Heart right ventricle (tissue), 16 donors: ENCODE measurements around the gene AMELX. TPM values are rescaled to one million over a fixed set of nuclear protein-coding genes. Genes with fewer than 3 reads are reported as not detected.
A peak's percentile ranks its signal among the peaks of the same experiment; 100 is the strongest.

ENCODE experiments used
- ATAC-seq, 8 donors: fragments of 200-7000 bp; cut with Tn5 transposase; one replicate each; pipeline ENCODE4 v1.9.1; 2020; ENCODE audit warnings: mild to moderate bottlenecking in 8 of 8, moderate library complexity in 8 of 8, moderate number of reproducible peaks in 1 of 8
- DNase-seq, 2 donors: peaks; one replicate each; pipeline ENCODE4 v3.0.0-alpha.2; 2020
- H3K27ac ChIP-seq, 10 donors: fragments of 200-600 bp; sonication (generic) in 2 of 10; one replicate each; pipeline versions ENCODE4 v1.5.0 to v1.8.0; 2020 to 2022; ENCODE audit warnings: mild to moderate bottlenecking in 3 of 10
- H3K27me3 ChIP-seq, 7 donors: fragments of 200-600 bp; one replicate each; pipeline ENCODE4 v1.8.0; 2021 to 2022; ENCODE audit warnings: mild to moderate bottlenecking in 2 of 7
- H3K36me3 ChIP-seq, 9 donors: fragments of 200-600 bp; sonication (generic) in 1 of 9; one replicate each; pipeline versions ENCODE4 v1.5.0 to v1.8.0; 2020 to 2022; ENCODE audit warnings: mild to moderate bottlenecking in 2 of 9
- H3K4me1 ChIP-seq, 9 donors: fragments of 200-600 bp; sonication (generic) in 1 of 9; one replicate each; pipeline versions ENCODE4 v1.5.0 to v1.8.0; 2020 to 2022; ENCODE audit warnings: mild to moderate bottlenecking in 4 of 9
- H3K4me3 ChIP-seq, 10 donors: fragments of 200-600 bp; sonication (generic) in 2 of 10; one replicate each; pipeline versions ENCODE4 v1.5.0 to v1.8.0; 2020 to 2022; ENCODE audit warnings: mild to moderate bottlenecking in 7 of 10, moderate library complexity in 2 of 10
- H3K9me3 ChIP-seq, 11 donors: fragments of 200-600 bp in 10 of 11; sonication (generic) in 2 of 11; one replicate each; pipeline versions ENCODE4 v1.5.0 to v1.8.0; 2013 to 2022; ENCODE audit warnings: mild to moderate bottlenecking in 2 of 11, control low read depth in 1 of 11, moderate library complexity in 1 of 11
- CTCF ChIP-seq, 9 donors: fragments of 200-600 bp; sonication (generic) in 2 of 9; IDR thresholded peaks; one replicate each; pipeline versions ENCODE4 v1.5.0 to v1.8.0; 2021 to 2022; ENCODE audit warnings: antibody characterized with exemption in 9 of 9, mild to moderate bottlenecking in 5 of 9, moderate library complexity in 1 of 9
- WGBS, 2 donors: extraction: QIAGEN DNeasy Blood & Tissue Kit; methylation state at CpG; one replicate each; pipeline ENCODE4 v1.1.7; 2013; ENCODE audit warnings: inconsistent platforms in 1 of 2; 5-methylcytosine and 5-hydroxymethylcytosine counted together
- intact Hi-C, 10 donors: fragments of 100-400 bp; cut with DNase I; formaldehyde crosslinking; loops; one replicate each; pipeline versions ENCODE4 v1.11.1 to v1.14.2; 2022
- polyA plus RNA-seq, 2 donors: library from polyadenylated mRNA; stranded (reverse); fragments of 200-250 nt; gene quantifications; one replicate each; pipeline ENCODE4 v1.2.3, GENCODE V29; 2013
- total RNA-seq, 10 donors: library from RNA; stranded (reverse); fragmentation: NEBNext Ultra II Directional in 3 of 10; extraction: Animal tissue kit (Norgen Biotek cat#: 25700) in 3 of 10; gene quantifications; one replicate each; pipeline versions ENCODE4 v1.2.1 to v1.2.4, GENCODE V29; 2021 to 2023
- donor health status: Arrhythmogenic right ventricular cardiomyopathy.
- donor health status: ischemic (EF 13 %, LVEDD 7.1; RV severe dilation, severe dysfunction).
- donor health status: healthy with polysubstance abuse.
- donor health status: DM: no; HTN: yes; CAD: no.
- donor health status: DM: no; HTN: no; CAD: no.
- donor health status: ischemic (EF 25% LVEDD 6.9; RV normal size, moderate dysfunction).
- donor health status: ischemic (EF 25% LVEDD 5.7; RV mildly dilated, moderate dysfunction).
- donor health status: healthy.
- donor health status: DM: yes; HTN: yes; CAD: no.
- donor health status: Ischemic cardiomyopathy.
- donor health status: ischemic (EF 35%, LVEDD 5.7; RV mildly dilated, moderate dysfunction).
- donor health status: nonischemic (EF 11% LVEDD 7.7; RV severe dilation, severe dysfunction).
- donor health status: DM: yes; HTN: yes; CAD: no.
- donor health status: PGD.
- donor health status: ischemic (EF 29% LVEDD 5.4; RV normal size, mild dysfunction).
- donor health status: nonischemic (EF 23%, LVEDD 6.1; RV moderate dilation, normal function).

The AMELX gene
- total and polyA plus RNA-seq, 12 donors = not detected

- Histone ChIP-seq H3K27me3 (peaks cover 0 to 4% (median 0%) of the 10 kb centered on the region in 7 donors), H3K36me3 (no peaks in the 10 kb centered on the region), H3K4me1 (no peaks in the 10 kb centered on the region), H3K9me3 (no peaks in the 10 kb centered on the region), H3K27ac (no peak overlapping the region), H3K4me3 (no peak overlapping the region)
- no peak for TF ChIP-seq CTCF (IDR thresholded peaks at IDR 0.05)
- DNase-seq (no peak), ATAC-seq (no peak)
- 71 to 85% methylated on average over 2 of the region's 2 CpGs for WGBS, 2 donors
- intact Hi-C loops = no loop called here
These were observed 35.5 kb upstream of the AMELX start for GRCh38 chrX:11257711-11258110.

DNA sequence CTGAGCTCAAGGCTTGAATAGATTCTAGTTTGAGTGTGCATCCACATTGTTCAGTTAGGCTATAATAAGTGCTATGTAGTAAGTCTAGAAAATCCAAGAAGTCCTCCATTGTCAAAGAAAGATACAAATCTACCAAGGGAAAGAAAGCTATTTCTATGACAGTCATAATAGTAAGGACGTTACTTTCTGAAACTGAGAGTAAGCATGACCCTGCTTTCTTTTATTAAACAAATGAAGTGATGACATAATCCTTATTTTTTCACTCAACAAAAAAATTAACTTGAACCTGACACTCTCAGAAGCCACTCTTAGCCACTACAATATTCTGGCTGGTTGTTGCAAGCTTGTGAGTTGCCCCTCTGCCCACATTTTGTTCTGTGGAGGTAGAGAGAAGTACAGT, 33.8 kb upstream of the AMELX start:
- DNase-seq = no peak
- Histone ChIP-seq H3K27me3 (peaks cover 0 to 4% (median 0%) of the 10 kb centered on the region in 7 donors), H3K4me1 (no peaks in the 10 kb centered on the region), H3K9me3 (no peaks in the 10 kb centered on the region), H3K4me3 (no peak overlapping the region), H3K36me3 (no peaks in the 10 kb centered on the region), H3K27ac (no peak overlapping the region)
- no peak for TF ChIP-seq CTCF (IDR thresholded peaks at IDR 0.05)
- intact Hi-C loops = no loop called here
- WGBS, 2 donors = 44 to 74% methylated on average over 1 of the region's 1 CpG
- ATAC-seq = no peak

DNA sequence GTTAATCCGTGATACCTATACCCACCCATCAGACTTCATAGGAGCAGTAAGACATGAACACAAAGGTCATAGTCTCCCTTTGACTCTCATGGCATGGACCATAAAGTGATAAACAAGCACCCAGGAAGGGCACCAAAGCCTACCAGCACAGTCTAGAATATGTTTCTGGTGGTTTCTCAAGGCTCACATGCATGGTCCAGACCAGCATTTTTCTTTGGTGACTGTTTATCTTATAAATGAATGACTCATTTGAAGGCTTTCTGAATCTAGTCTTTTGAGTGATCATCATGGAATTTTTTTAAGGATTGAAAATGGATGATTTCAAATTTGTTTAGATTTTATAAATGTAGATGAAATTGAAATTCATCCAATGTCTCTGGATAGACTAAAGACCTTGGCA, 32.0 kb upstream of the AMELX start:
- intact Hi-C loops = no loop called here
- no peaks in the 10 kb centered on the region for H3K9me3 ChIP-seq
- peaks cover 0 to 4% (median 0%) of the 10 kb centered on the region in 7 donors for H3K27me3 ChIP-seq
- H3K36me3 ChIP-seq = no peaks in the 10 kb centered on the region
- WGBS, 2 donors = 100% methylated on average over 1 of the region's 1 CpG
- TF ChIP-seq CTCF (IDR thresholded peaks at IDR 0.05) = no peak
- no peak overlapping the region for H3K4me3 ChIP-seq
- no peaks in the 10 kb centered on the region for H3K4me1 ChIP-seq
- DNase-seq (no peak), ATAC-seq (no peak)
- H3K27ac ChIP-seq = no peak overlapping the region

- peak overlapping the region in 5 of 10 donors; percentile 35 to 65 (median 48) for H3K27ac ChIP-seq
- peak overlapping the region in 5 of 10 donors; percentile 14 to 38 (median 24) for H3K4me3 ChIP-seq
- no peaks in the 10 kb centered on the region for H3K36me3 ChIP-seq
- DNase-seq = no peak
- no peak for ATAC-seq
- peaks cover 0 to 13% (median 3%) of the 10 kb centered on the region in 9 donors for H3K4me1 ChIP-seq
- no peaks in the 10 kb centered on the region for H3K9me3 ChIP-seq
- peaks cover 0 to 4% (median 0%) of the 10 kb centered on the region in 7 donors for H3K27me3 ChIP-seq
- intact Hi-C loops = no loop called here
- TF ChIP-seq CTCF (IDR thresholded peaks at IDR 0.05) = no peak
- 55 to 62% methylated on average over 1 of the region's 1 CpG for WGBS, 2 donors
These were observed 28.3 kb upstream of the AMELX start for GRCh38 chrX:11264925-11265324.
